ENCODE data around the gene ME2. TPM values are rescaled to one million over a fixed set of nuclear protein-coding genes. Genes with fewer than 3 reads are reported as not detected.

Gene ME2
- total and polyA plus RNA-seq, 2 donors (not counting 1 experiment from before 2014, with no cell fraction given) = 28.4 to 57.8 TPM

GRCh38 chr18:50869150-50869549 lies 9.8 kb upstream of the ME2 start:
- Histone ChIP-seq H3K4me1 (ENCODE audit: control insufficient read depth in 2 of 2, insufficient read depth in 2 of 2, low read length in 2 of 2) (no peaks in the 10 kb centered on the region), H4K20me1 (ENCODE audit: control insufficient read depth, insufficient read depth, low read length, poor library complexity, severe bottlenecking) (no peaks in the 10 kb centered on the region), H3K79me2 (ENCODE audit: control insufficient read depth, insufficient read depth, low read length) (no peaks in the 10 kb centered on the region), H3K4me3 (ENCODE audit: control extremely low read depth in 1 of 5, extremely low read depth in 1 of 5, insufficient read depth in 1 of 5, low read depth in 2 of 5, low read length in 4 of 5) (no peak overlapping the region), H3K9ac (ENCODE audit: low read length) (no peak overlapping the region), H3K27ac (ENCODE audit: low read length in 2 of 2) (no peak overlapping the region), H3K4me2 (replicated peaks; ENCODE audit: low read depth, low read length, poor library complexity, severe bottlenecking) (no peak overlapping the region), H3K9me3 (ENCODE audit: control extremely low read depth in 1 of 3, control insufficient read depth in 2 of 3, insufficient read depth in 1 of 3, low read length in 2 of 3) (no peaks in the 10 kb centered on the region), H3K36me3 (replicated peaks in 1 of 2; ENCODE audit: control extremely low read depth in 1 of 2, control insufficient read depth in 1 of 2, extremely low read depth in 1 of 2, insufficient read depth in 2 of 2, low read length in 1 of 2) (no peaks in the 10 kb centered on the region), H2AFZ (ENCODE audit: insufficient read depth, low read depth, low read length, poor library complexity, severe bottlenecking) (no peak overlapping the region), H3K27me3 (replicated peaks in 1 of 4; ENCODE audit: control extremely low read depth in 1 of 4, control insufficient read depth in 3 of 4, insufficient read depth in 4 of 4, low read length in 3 of 4) (no peaks in the 10 kb centered on the region)
- ATAC-seq (ENCODE audit: low read depth) (no peak), DNase-seq (no peak)
- H3K4me1 Mint-ChIP-seq = no peaks in the 10 kb centered on the region
- intact Hi-C loops (cut with micrococcal nuclease) = no loop called here
- H3K27ac Mint-ChIP-seq = no peak overlapping the region
- WGBS (ENCODE audit: insufficient coverage) = 98% methylated on average over 4 of the region's 4 CpGs
- H3K27me3 Mint-ChIP-seq = peaks cover 3% of the 10 kb centered on the region
- ChIA-PET POLR2A (no interaction called here), CTCF (interaction anchor here (2.8 kb wide), 1 partner anchor 49 kb away, joined by 8 read pairs; no protein-coding TSS in a partner anchor)
- no peak overlapping the region for H3K4me3 Mint-ChIP-seq
- TF ChIP-seq CTCF (IDR thresholded peaks at IDR 0.05) (no peak), EZH2 (IDR thresholded peaks at IDR 0.05; ENCODE audit: borderline replicate concordance, insufficient read depth, low read depth, low read length, poor library complexity, severe bottlenecking) (no peak)
- no peaks in the 10 kb centered on the region for H3K9me3 Mint-ChIP-seq (ENCODE audit: insufficient read depth)

DNA sequence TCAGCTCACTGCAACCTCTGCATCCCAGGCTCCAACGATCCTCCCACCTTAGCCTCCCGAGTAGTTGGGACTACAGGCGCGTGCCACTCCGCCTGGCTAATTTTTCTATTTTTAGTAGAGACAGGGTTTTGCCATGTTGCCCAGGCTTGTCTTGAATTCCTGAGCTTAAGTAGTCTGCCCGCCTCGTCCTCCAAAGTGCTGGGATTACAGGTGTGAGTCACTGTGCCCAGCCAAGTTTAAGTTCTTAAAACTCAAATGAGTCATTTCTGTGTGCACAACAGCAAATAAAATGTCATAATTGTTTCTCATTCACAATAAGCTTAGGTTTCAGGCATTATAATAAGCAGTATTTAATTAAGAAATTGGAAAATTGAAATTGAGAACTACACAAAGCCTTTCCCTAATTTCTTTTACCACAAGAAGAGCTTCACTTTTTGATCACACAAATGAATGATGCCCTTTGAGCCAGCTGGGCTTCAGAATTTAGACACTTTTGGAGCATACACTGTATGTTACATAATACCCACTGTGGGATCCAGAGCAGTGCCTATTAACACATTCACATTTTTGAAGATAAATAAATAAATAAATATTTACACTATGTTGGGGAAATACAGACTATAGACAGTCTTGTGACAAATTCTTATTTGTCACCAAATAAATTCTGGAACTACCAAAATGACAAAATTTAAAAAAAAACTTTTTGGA lies 8.6 kb upstream of the ME2 start:
- no peaks in the 10 kb centered on the region for H3K36me3 ChIP-seq (replicated peaks in 1 of 2; ENCODE audit: control extremely low read depth in 1 of 2, control insufficient read depth in 1 of 2, extremely low read depth in 1 of 2, insufficient read depth in 2 of 2, low read length in 1 of 2)
- intact Hi-C loops (cut with micrococcal nuclease) = no loop called here
- TF ChIP-seq CTCF (IDR thresholded peaks at IDR 0.05) (no peak), EZH2 (IDR thresholded peaks at IDR 0.05; ENCODE audit: borderline replicate concordance, insufficient read depth, low read depth, low read length, poor library complexity, severe bottlenecking) (no peak)
- no peak overlapping the region for H3K4me3 ChIP-seq (ENCODE audit: control extremely low read depth in 1 of 5, extremely low read depth in 1 of 5, insufficient read depth in 1 of 5, low read depth in 2 of 5, low read length in 4 of 5)
- H3K4me1 ChIP-seq (ENCODE audit: control insufficient read depth in 2 of 2, insufficient read depth in 2 of 2, low read length in 2 of 2) = no peaks in the 10 kb centered on the region
- no peaks in the 10 kb centered on the region for H4K20me1 ChIP-seq (ENCODE audit: control insufficient read depth, insufficient read depth, low read length, poor library complexity, severe bottlenecking)
- H3K4me1 Mint-ChIP-seq = no peaks in the 10 kb centered on the region
- no peak for DNase-seq
- H3K27ac ChIP-seq (ENCODE audit: low read length in 2 of 2) = no peak overlapping the region
- CTCF ChIA-PET = interaction anchor here (0.9 to 2.8 kb wide), 4 partner anchors 10 to 51 kb away, joined by 3 to 8 read pairs (median 4); no protein-coding TSS in a partner anchor
- H3K4me3 Mint-ChIP-seq = no peak overlapping the region
- peaks cover 3% of the 10 kb centered on the region for H3K27me3 Mint-ChIP-seq
- no peak overlapping the region for H3K9ac ChIP-seq (ENCODE audit: low read length)
- no peaks in the 10 kb centered on the region for H3K79me2 ChIP-seq (ENCODE audit: control insufficient read depth, insufficient read depth, low read length)
- POLR2A ChIA-PET = interaction anchor here (0.6 kb wide), 2 partner anchors 32 to 39 kb away, joined by 4 to 6 read pairs; no protein-coding TSS in a partner anchor
- ATAC-seq (ENCODE audit: low read depth) = no peak
- WGBS (ENCODE audit: insufficient coverage) = 95% methylated on average over 6 of the region's 7 CpGs
- no peak overlapping the region for H3K4me2 ChIP-seq (replicated peaks; ENCODE audit: low read depth, low read length, poor library complexity, severe bottlenecking)
- H3K9me3 Mint-ChIP-seq (ENCODE audit: insufficient read depth) = no peaks in the 10 kb centered on the region
- no peaks in the 10 kb centered on the region for H3K9me3 ChIP-seq (ENCODE audit: control extremely low read depth in 1 of 3, control insufficient read depth in 2 of 3, insufficient read depth in 1 of 3, low read length in 2 of 3)
- no peaks in the 10 kb centered on the region for H3K27me3 ChIP-seq (replicated peaks in 1 of 4; ENCODE audit: control extremely low read depth in 1 of 4, control insufficient read depth in 3 of 4, insufficient read depth in 4 of 4, low read length in 3 of 4)
- H2AFZ ChIP-seq (ENCODE audit: insufficient read depth, low read depth, low read length, poor library complexity, severe bottlenecking) = no peak overlapping the region
- H3K27ac Mint-ChIP-seq = no peak overlapping the region

Measured in B cell (primary cell).